GM12864 (cell line): Measurements from ENCODE around the gene RNF145.
"Not testable (repeated sequence)": the region's sequence is repeated elsewhere in the genome, so short reads cannot be mapped to it uniquely, and the experiment has no call there.

Experiments
- DNase-seq: peaks from one replicate; pipeline ENCODE4 v3.0.0-alpha.2; 2011; ENCODE audit warnings: low read depth
- H3K4me3 ChIP-seq: 2 replicates; pipeline ENCODE4 v1.5.1; 2011; ENCODE audit warnings: mild to moderate bottlenecking, low read depth, low read length, control low read depth
- TF ChIP-seq, protein P1 (sequence below): IDR thresholded peaks from 2 replicates; pipeline ENCODE4 v1.5.1; 2011; ENCODE audit warnings: low read depth, mild to moderate bottlenecking, moderate library complexity, low read length, control low read depth, inconsistent platforms; ENCODE audit errors: missing control alignments

The RNF145 gene

DNA sequence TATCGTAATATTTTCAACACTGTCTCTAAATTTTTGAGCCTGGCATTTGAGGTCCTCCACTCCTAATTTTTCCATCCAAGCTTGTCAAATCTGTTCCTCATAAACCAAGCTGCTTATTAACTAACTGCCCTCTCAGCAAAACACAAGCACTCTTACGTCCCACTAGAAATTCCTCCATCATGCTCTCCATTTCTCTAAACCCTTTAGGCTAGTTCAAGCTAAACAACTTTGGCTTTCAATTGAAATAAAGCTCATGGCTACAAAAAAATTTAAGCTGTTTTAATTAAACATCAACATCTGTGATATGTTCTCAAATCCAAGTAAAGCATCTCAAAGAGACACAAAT is 45.7 kb downstream of the RNF145 start:
- DNase-seq: no peak
- TF ChIP-seq, protein P1, sequence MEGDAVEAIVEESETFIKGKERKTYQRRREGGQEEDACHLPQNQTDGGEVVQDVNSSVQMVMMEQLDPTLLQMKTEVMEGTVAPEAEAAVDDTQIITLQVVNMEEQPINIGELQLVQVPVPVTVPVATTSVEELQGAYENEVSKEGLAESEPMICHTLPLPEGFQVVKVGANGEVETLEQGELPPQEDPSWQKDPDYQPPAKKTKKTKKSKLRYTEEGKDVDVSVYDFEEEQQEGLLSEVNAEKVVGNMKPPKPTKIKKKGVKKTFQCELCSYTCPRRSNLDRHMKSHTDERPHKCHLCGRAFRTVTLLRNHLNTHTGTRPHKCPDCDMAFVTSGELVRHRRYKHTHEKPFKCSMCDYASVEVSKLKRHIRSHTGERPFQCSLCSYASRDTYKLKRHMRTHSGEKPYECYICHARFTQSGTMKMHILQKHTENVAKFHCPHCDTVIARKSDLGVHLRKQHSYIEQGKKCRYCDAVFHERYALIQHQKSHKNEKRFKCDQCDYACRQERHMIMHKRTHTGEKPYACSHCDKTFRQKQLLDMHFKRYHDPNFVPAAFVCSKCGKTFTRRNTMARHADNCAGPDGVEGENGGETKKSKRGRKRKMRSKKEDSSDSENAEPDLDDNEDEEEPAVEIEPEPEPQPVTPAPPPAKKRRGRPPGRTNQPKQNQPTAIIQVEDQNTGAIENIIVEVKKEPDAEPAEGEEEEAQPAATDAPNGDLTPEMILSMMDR: no peak
- H3K4me3 ChIP-seq: no peak overlapping the region

DNA sequence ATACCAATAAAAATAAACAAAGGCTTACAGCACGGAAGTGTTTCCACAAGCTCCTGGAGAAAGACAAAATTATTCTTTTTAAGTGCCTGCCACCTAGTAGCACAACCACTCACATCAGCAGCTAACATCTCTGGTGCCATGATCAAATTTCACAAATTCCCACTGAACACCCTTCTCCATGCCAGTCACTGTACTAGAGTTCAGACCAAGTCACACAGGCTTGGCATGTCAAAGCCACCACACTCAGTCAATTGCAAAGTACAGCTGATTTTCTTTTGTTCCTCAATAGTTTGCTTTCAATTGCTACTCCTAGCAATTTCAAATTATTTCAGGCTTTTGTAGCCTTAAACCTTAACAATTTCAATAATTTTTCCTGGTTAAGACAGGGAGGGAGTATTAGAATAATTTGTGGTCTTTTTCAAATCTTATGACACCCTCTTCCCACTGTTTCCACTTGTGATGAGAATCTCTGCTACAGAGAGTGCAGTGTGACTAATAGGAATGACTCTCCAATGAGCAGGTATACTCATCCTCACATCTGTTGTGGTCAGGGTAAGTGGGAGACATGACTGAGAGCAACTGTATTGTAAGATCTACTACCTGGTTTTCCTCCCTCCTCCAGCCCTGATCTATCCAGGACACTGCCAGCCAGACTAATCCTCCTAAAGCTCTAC is 46.2 kb downstream of the RNF145 start:
- no peak for DNase-seq
- TF ChIP-seq, protein P1: no peak
- no peak overlapping the region for H3K4me3 ChIP-seq

DNA sequence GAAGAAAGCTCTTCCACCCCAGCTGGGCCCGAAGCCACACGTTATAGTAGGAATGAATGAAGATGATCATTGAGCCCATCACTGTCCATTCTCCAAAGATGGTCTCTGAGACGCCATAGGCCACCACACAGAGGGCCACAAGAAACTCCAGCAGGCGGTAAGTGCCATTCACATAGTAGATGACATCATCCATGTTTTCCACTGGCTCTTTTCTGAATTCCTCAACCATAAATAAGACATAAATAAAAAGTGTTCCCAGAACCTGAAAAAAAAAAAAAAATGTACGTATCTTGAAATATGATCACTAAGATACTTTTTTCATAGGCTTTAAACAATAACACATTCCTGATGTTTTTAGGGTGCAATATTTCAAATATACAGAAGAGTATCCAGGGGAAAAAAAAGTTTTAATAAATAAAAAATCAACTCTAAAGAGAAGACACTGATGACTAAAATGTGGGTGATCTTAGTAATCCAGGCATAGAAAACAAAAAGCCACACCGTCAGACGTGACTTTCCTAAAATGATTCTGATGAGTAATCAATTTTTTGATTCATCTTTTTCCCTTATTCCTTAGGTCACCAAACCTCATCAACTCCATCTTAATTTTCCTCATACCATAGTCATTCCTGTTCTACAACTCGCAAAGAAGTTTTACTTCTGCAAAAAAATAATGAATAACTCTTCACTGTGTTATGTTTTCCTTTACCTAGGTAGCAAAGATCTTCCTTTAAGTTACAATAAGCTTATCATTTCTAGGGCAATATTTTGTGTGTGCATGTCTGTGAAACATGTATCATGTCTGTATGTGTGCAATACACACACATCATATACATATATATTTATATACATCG is 47.8 kb downstream of the RNF145 start:
- no peak for DNase-seq
- no peak overlapping the region for H3K4me3 ChIP-seq
- TF ChIP-seq, protein P1: no peak

DNA sequence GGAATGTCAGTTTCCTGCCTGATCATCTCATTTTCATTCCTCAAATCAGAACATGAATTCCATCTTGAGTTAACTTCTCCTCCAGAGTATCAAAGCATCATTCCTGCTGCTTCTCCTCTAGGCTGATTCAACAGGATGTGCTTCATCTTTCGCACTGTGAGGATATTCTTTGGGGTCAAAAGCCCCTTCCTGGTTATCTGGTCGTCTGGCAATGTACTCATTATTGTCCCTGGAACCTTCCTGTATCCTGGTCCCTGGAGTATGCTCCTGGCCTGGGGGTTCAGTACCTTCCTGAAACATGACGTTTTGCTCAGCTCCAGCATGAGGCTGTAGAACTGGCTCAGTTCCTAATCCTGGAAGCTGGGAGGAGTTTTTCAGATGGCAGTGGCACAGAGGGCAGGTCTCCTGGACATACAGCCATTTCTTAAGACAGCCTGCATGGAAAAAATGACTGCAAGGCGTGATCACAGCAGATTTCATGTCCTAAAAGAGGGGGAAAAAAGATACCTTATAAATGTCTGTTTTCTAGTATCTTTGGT is 50.7 kb downstream of the RNF145 start:
- DNase-seq, H3K4me3 ChIP-seq: not testable (repeated sequence)

DNA sequence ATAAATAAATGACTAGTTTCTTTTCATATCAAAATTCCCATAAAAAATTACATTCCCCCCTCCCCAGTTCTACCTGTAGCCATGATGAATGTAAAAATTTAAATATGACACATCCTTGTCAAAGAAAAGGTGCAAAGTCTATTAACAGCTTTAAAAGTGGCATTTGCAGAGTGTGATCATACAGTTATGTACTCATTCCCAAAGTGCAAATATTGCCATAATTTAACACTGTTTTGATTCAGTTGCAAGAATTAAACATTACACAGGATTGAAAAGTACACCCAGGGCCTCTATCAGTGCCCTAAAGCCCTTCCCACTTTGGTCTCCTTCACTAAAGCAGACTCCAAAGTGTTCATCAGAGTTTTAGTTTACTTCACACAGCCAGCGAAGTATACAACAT is 51.8 kb downstream of the RNF145 start:
- TF ChIP-seq, protein P1: no peak
- H3K4me3 ChIP-seq: no peak overlapping the region
- DNase-seq: no peak

DNA sequence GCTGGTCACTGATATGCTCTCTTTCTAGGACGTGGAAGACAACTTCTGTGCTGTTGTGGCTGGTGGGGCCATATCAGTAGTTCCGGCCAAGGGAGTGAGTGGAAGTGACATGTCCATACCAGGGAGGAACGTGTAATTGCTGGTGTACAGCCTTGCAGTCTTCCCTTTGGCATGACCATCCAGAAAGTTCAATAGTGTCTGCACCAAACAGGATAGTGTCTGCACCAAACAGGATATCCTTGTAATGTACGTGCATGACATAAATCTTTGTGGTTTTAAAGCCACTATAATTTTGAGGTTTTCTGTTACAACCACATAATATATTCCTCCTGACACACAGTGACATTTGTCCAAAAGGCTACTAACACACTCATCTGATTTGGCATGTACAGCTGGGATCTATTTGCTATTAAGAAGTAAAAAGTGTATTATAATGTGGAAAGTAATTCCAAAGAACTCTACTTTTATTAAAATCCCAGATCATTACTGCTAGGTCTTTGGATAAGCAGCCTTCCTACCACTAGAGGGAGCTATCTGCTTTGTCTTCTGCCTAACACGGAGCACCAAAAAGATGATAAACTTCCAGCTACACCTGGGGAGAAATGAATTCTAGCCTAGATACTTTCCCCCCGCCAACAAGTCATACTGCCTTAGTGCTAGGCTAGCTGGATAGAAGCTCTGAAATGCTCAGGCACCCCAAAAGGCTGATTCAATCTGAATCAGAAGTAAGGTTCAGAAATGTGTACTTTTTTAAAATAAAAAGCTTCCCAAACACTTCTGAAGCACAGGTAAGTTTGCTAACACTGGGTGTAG is 52.7 kb downstream of the RNF145 start:
- no peak overlapping the region for H3K4me3 ChIP-seq

More for the DNA sequence above, 52.7 kb downstream of the RNF145 start:
- peak; percentile 44 for DNase-seq
- TF ChIP-seq, protein P1: peak; percentile 76
